ENCODE data around the gene PSPN.

Gene PSPN

DNA sequence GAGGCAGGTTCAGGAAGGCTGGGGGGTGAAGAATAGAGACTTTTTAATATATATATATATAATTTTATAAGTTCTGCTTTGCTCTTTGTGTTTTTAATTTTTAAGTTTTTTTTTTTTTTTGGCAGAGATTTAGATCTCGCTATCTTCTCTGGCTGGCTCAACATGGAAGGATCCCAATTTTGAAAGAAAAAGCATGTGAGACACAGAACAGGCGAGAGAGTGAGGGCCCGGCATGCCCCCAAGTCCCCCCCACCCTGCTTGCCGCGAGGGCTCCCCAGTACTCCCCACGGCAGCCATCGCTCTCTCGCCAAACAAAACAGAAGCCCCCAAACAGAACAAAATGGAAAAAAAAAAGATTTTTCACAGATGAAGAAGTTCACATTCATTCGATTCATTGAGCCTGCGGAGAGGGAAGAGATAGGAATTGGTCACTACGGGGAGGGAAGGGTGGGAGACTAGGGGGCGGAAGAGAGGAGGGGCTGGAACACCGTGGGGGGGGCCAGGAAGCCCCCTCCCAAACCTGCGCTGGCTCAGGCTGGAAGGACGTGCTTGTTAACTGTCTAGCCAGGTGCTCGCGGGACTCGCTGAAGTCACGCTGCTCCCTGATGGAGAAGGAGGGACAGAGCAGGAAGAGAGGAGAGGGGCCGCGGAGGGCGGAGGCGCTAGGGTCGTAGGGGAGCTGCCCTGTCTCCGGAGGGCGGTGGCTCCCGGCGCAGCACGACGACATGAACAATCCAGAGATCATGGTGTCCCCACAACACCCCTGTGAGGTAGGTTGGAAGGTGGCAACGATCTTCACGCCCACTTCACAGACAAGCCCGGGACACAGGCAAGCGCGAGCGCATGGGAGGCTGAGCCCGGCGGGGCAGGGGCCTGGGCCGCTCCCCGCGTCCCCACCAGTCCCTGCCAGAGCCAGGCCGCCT is 38.2 kb upstream of the PSPN start:
- no peaks in the 10 kb centered on the region for H3K9me3 ChIP-seq (ENCODE audit: control insufficient read depth, insufficient read depth, low read depth, low read length)
- POLR2A ChIA-PET, result no interaction called here
- H3K36me3 ChIP-seq (ENCODE audit: control insufficient read depth in 2 of 2, insufficient read depth in 1 of 2, low read length in 2 of 2), result peaks cover 9 to 54% of the 10 kb centered on the region in 2 experiments; a peak in 2 of 3 replicates
- no peak overlapping the region for H3K4me3 ChIP-seq (ENCODE audit: low read depth, low read length)
- CTCF ChIA-PET, result no interaction called here
- H3K27ac ChIP-seq (ENCODE audit: extremely low read depth, low read depth, low read length), result no peak overlapping the region
- TF ChIP-seq, protein P1, sequence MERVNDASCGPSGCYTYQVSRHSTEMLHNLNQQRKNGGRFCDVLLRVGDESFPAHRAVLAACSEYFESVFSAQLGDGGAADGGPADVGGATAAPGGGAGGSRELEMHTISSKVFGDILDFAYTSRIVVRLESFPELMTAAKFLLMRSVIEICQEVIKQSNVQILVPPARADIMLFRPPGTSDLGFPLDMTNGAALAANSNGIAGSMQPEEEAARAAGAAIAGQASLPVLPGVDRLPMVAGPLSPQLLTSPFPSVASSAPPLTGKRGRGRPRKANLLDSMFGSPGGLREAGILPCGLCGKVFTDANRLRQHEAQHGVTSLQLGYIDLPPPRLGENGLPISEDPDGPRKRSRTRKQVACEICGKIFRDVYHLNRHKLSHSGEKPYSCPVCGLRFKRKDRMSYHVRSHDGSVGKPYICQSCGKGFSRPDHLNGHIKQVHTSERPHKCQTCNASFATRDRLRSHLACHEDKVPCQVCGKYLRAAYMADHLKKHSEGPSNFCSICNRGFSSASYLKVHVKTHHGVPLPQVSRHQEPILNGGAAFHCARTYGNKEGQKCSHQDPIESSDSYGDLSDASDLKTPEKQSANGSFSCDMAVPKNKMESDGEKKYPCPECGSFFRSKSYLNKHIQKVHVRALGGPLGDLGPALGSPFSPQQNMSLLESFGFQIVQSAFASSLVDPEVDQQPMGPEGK (tag by site-specific recombination; IDR thresholded peaks at IDR 0.05), result peak; percentile 73
- 0 out of 2 replicates have a peak, but pooled peaks have one; percentile 39 for TF ChIP-seq ZNF202 (tag by site-specific recombination; IDR thresholded peaks at IDR 0.05; ENCODE audit: borderline replicate concordance)
- TF ChIP-seq, protein P2, sequence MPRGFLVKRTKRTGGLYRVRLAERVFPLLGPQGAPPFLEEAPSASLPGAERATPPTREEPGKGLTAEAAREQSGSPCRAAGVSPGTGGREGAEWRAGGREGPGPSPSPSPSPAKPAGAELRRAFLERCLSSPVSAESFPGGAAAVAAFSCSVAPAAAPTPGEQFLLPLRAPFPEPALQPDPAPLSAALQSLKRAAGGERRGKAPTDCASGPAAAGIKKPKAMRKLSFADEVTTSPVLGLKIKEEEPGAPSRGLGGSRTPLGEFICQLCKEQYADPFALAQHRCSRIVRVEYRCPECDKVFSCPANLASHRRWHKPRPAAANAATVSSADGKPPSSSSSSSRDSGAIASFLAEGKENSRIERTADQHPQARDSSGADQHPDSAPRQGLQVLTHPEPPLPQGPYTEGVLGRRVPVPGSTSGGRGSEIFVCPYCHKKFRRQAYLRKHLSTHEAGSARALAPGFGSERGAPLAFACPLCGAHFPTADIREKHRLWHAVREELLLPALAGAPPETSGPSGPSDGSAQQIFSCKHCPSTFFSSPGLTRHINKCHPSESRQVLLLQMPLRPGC (tag by site-specific recombination; IDR thresholded peaks at IDR 0.05), result no peak
- TF ChIP-seq, protein P3, sequence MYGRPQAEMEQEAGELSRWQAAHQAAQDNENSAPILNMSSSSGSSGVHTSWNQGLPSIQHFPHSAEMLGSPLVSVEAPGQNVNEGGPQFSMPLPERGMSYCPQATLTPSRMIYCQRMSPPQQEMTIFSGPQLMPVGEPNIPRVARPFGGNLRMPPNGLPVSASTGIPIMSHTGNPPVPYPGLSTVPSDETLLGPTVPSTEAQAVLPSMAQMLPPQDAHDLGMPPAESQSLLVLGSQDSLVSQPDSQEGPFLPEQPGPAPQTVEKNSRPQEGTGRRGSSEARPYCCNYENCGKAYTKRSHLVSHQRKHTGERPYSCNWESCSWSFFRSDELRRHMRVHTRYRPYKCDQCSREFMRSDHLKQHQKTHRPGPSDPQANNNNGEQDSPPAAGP (tag by site-specific recombination; IDR thresholded peaks at IDR 0.05), result 0 out of 2 replicates have a peak, but pooled peaks have one; percentile 16
- no peaks in the 10 kb centered on the region for H3K4me1 ChIP-seq (ENCODE audit: control insufficient read depth, insufficient read depth, low read length)

DNA sequence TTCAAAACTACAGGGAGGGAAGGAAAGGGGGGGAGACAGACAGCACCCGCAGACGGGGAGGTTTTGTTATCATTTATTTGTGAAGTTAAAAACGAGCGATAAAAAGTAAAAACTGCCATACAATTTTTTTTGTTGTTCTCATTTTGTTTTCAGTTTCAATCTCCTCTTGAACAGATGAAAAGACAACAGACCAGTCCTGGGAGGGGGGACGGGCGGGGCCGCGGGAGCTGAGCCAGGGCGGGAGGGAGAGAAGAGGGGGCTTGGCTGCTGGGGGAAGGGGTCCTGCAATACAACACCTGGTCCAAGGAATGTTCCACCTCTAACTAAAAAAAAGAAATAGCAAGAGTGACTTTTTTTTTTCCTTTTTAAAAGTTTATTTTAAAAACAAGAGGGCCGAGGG is 37.6 kb upstream of the PSPN start:
- peaks cover 7 to 47% of the 10 kb centered on the region in 2 experiments; a peak in 2 of 3 replicates for H3K36me3 ChIP-seq (ENCODE audit: control insufficient read depth in 2 of 2, insufficient read depth in 1 of 2, low read length in 2 of 2)
- H3K27ac ChIP-seq (ENCODE audit: extremely low read depth, low read depth, low read length), result no peak overlapping the region
- no peaks in the 10 kb centered on the region for H3K4me1 ChIP-seq (ENCODE audit: control insufficient read depth, insufficient read depth, low read length)
- POLR2A ChIA-PET, result no interaction called here
- CTCF ChIA-PET, result no interaction called here
- H3K4me3 ChIP-seq (ENCODE audit: low read depth, low read length), result no peak overlapping the region
- TF ChIP-seq, protein P4, sequence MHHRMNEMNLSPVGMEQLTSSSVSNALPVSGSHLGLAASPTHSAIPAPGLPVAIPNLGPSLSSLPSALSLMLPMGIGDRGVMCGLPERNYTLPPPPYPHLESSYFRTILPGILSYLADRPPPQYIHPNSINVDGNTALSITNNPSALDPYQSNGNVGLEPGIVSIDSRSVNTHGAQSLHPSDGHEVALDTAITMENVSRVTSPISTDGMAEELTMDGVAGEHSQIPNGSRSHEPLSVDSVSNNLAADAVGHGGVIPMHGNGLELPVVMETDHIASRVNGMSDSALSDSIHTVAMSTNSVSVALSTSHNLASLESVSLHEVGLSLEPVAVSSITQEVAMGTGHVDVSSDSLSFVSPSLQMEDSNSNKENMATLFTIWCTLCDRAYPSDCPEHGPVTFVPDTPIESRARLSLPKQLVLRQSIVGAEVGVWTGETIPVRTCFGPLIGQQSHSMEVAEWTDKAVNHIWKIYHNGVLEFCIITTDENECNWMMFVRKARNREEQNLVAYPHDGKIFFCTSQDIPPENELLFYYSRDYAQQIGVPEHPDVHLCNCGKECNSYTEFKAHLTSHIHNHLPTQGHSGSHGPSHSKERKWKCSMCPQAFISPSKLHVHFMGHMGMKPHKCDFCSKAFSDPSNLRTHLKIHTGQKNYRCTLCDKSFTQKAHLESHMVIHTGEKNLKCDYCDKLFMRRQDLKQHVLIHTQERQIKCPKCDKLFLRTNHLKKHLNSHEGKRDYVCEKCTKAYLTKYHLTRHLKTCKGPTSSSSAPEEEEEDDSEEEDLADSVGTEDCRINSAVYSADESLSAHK (tag by site-specific recombination; IDR thresholded peaks at IDR 0.05), result no peak
- TF ChIP-seq, protein P5, sequence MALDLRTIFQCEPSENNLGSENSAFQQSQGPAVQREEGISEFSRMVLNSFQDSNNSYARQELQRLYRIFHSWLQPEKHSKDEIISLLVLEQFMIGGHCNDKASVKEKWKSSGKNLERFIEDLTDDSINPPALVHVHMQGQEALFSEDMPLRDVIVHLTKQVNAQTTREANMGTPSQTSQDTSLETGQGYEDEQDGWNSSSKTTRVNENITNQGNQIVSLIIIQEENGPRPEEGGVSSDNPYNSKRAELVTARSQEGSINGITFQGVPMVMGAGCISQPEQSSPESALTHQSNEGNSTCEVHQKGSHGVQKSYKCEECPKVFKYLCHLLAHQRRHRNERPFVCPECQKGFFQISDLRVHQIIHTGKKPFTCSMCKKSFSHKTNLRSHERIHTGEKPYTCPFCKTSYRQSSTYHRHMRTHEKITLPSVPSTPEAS (tag by site-specific recombination; IDR thresholded peaks at IDR 0.05), result no peak
- TF ChIP-seq ZNF175 (tag by site-specific recombination; IDR thresholded peaks at IDR 0.05), result no peak
- TF ChIP-seq ZNF624 (tag by site-specific recombination; IDR thresholded peaks at IDR 0.05), result no peak
- no peak for TF ChIP-seq ZNF626 (tag by site-specific recombination; IDR thresholded peaks at IDR 0.05)
- no peak for TF ChIP-seq ZNF324 (tag by site-specific recombination; IDR thresholded peaks at IDR 0.05)
- no peak for TF ChIP-seq ZNF544 (tag by site-specific recombination; IDR thresholded peaks at IDR 0.05)
- no peak for TF ChIP-seq ZFP41 (tag by site-specific recombination; IDR thresholded peaks at IDR 0.05; ENCODE audit: borderline replicate concordance)
- TF ChIP-seq ZSCAN16 (tag by site-specific recombination; IDR thresholded peaks at IDR 0.05), result no peak
- no peak for TF ChIP-seq ZNF510 (tag by site-specific recombination; IDR thresholded peaks at IDR 0.05; ENCODE audit: insufficient replicate concordance)
- TF ChIP-seq ZNF132 (tag by site-specific recombination; IDR thresholded peaks at IDR 0.05; ENCODE audit: borderline replicate concordance), result no peak
- TF ChIP-seq ZNF707 (tag by site-specific recombination; IDR thresholded peaks at IDR 0.05), result no peak
- no peak for TF ChIP-seq ZNF416 (tag by site-specific recombination; IDR thresholded peaks at IDR 0.05)
- no peaks in the 10 kb centered on the region for H3K9me3 ChIP-seq (ENCODE audit: control insufficient read depth, insufficient read depth, low read depth, low read length)

Data from HEK293 (cell line).